ENCODE results near the gene DEPDC5.
"Not testable (repeated sequence)": the region's sequence is repeated elsewhere in the genome, so short reads cannot be mapped to it uniquely, and the experiment has no call there.

DEPDC5 gene

DNA sequence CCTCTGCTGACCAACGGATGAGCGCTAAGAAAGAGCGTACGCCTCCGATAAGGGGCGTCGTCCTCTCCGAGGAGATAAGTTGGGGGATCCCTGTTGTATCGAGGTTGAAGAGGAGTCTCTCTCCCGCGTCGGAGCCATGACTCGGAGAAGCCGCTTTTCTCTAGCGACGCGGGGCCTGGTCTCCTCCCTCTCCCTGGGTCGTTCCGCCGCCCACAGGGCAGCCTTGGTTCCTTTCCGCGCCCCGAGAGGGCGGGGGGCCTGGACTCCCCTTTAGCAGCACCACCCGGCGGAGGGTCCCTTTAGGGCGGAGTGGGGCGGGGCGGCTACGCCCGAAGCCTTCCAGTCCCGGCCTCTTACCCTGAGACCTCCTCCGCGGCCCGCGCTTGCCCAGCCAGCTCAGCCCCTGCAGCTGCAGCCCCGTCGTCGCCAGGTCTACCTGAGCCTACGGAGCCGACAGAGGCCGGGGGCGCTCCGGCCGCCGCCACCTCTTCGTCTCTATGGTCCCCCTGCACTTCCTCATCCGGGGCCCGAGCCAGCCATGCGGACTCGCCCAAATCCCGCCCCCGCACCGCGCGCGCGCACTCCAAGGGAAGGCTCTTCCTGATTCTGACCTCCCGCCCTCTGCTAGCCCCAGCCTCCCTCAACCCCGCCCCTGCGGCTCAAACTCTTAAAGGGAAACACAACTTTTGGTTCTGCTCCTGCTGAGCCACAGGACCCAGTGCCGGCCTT lies 4.0 kb upstream of the DEPDC5 start, which contains the start of gene PRR14L:
Gene PRR14L, minus strand, starts transcription at position 497 of the 729 bp plus-strand sequence. CDS start 11,272 bp downstream, outside the sequence.
- peak; percentile 98 for DNase-seq (ENCODE audit: low read depth in 2 of 2)

DNA sequence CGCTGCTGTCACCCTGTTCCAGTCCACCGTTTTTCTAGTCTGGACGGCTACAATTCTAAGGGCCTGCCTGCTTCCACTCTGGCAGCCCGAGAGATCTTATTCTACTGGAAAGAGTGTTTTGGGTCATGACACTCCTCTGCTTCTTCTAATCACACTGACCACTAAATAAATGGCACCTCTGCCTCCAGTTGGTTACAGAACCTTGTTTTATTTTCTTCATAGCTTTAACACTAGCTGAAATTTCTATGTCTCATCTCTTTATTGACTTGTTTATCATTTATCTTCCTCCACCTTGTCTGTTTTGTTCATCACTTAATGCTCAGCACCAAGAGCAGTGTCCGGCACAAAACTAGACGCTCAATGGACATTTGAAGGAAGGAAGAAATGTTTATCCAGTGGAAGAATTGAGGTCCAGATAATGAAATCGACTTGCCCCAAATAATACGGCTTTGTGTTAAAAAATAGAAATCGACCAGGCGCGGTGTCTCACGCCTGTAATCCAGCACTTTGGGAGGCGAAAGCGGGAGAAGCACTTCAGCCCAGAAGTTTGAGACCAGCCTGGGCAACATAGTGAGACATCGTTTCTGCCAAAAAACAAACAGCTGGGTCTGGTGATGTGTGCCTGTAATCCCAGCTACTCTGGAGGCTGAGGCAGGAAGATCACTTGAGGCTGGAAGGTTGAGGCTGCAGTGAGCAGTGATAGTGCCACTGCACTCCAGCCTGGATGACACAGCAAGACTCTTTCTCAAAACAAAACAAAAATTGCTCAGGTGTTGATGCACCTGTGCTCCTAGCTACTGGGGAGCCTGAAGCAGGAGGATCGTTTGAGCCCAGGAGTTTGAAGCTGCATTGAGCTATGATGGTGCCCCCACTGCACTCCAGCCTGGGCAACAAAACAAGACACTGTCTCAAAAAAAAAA lies 3.2 kb upstream of the DEPDC5 start:
- DNase-seq (ENCODE audit: low read depth in 2 of 2) = no peak

GRCh38 chr22:31752096-31752847 lies 1.5 kb upstream of the DEPDC5 start:
- DNase-seq (ENCODE audit: low read depth in 2 of 2) = no peak

GRCh38 chr22:31753005-31753633 lies 700 bp upstream of the DEPDC5 start:
- DNase-seq (ENCODE audit: low read depth in 2 of 2) = no peak

GRCh38 chr22:31754813-31755212 lies 994 bp downstream of the DEPDC5 start:
- no peak for DNase-seq (ENCODE audit: low read depth in 2 of 2)

DNA sequence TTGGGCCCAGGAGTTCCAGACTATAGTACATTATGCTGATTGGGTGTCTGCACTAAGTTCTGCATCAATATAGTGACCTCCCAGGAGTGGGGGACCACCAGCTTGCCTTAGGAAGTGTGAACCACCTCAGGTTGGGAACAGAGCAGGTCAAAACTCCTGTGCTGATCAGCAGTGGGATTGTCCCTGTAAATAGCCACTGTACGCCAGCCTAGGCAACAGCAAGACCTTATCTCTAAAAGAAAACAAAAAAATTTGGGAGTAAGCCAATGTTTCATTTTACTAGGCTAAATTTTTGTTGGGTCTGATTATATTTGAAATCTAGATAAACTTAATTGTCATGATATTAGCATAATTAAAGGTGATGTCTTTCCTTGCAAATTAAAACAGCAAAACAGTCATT lies 3.4 kb downstream of the DEPDC5 start:
- no peak for DNase-seq (ENCODE audit: low read depth in 2 of 2)

DNA sequence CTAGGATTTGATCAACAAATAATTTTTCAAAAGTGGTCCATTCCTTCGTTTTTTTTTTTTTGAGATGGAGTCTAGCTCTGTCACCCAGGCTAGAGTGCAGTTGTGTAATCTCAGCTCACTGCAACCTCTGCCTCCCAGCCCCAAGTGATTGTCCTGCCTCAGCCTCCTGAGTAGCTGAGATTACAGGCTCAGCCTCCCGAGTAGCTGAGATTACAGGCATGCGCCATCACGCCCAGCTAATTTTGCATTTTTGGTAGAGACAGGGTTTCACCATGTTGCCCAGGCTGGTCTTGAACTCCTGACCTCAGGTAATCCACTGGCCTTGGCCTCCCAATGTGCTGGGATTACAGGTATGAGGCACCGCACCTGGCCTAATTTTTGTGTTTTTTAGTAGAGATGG lies 5.0 kb downstream of the DEPDC5 start:
- not testable (repeated sequence) for DNase-seq (ENCODE audit: low read depth in 2 of 2)

DNA sequence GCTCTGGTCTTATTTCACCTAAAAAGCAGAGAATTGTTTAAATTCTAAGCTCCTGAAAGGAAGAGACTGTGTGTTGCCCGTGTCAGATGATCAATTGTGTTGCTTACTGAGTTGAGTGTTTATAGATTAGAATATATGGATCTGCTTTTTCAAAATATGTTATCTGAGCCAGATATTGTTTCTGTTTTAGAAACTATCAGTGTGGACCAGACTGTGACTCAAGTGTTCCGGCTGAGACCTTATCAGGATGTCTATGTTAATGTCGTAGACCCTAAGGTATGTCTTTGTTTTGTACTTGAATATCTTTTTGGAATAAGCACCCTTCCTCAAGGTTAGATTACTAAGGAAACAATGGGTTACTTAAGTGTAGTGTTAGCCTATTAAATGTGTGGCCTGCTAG lies 11.0 kb downstream of the DEPDC5 start:
- no peak for DNase-seq (ENCODE audit: low read depth in 2 of 2)

GRCh38 chr22:31768422-31769059 lies 14.7 kb downstream of the DEPDC5 start:
- DNase-seq (ENCODE audit: low read depth in 2 of 2) = no peak

- no peak for DNase-seq (ENCODE audit: low read depth in 2 of 2)
Observed at GRCh38 chr22:31773416-31773815, 19.6 kb downstream of the DEPDC5 start.

DNA sequence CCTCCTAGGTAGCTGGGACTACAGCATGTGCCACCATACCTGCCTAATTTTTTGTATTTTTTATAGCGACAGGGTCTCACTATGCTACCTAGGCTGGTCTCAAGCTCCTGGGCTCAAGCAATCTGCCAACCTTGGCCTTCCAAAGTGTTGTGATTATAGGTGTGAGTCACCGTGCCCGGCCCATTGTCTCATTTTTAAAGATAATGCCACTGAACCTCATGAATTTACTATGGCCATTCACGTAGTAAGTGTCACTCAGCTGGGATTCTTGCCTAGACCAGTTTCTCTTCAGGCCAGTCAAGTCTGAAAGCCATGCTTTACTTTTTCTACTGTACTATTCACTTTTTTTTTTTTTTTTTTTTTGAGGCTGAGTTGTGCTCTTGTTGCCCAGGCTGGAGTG lies 22.4 kb downstream of the DEPDC5 start:
- DNase-seq (ENCODE audit: low read depth in 2 of 2) = no peak

- DNase-seq (ENCODE audit: low read depth in 2 of 2) = no peak
Observed at GRCh38 chr22:31789803-31790202, 36.0 kb downstream of the DEPDC5 start.

DNA sequence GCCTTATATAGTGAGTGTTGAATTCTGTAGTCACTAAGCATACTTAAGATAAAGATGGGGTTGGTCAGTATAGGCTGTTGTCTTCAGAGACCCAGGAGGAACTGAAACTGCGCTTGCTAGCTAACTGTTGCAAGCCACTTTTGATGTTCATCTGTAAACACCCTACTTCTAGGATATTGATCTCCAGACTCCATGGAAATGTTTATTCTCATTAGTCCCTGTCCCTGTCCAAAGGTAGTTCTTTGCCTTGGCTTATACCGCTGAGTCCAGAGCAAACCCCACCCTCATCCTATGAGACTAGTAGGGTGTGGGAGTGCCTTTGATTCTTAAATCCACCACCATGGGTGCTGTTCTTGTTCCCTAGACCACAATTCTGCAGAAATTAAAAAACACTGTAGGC lies 36.4 kb downstream of the DEPDC5 start:
- DNase-seq (ENCODE audit: low read depth in 2 of 2) = no peak

DNA sequence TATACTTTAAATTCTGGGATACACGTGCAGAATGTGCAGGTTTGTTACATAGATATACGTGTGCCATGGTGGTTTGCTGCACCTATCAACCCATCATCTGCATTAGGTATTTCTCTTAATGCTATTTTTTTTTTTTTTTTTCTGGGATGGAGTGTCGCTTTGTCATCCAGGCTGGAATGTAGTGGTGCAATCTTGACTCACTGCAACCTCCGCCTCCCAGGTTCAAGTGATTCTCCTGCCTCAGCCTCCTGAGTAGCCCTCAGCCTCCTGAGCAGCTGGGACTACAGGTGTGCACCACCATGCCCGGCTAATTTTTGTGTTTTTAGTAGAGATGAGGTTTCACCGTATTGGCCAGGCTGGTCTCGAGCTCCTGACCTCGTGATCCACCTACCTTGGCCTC lies 45.5 kb downstream of the DEPDC5 start:
- DNase-seq (ENCODE audit: low read depth in 2 of 2) = not testable (repeated sequence)

DNA sequence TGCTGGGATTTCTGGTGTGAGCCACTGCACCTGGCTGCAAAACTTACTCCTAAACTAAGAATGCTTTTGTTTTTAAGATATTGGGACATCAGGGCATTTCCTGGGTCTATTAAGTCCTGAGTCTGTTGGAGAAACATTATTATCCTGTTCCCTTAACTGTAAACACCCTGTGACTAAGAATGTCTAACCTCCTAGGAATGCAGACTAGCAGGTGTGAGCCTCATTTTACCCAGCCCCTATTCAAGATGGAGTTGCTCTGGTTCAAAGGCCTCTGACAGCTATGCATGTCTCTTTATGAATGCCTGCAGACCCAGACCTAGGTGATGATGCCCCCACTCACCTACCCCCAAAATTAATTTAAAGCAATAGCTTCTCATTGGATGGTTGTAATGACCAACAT lies 46.2 kb downstream of the DEPDC5 start:
- no peak for DNase-seq (ENCODE audit: low read depth in 2 of 2)

- not testable (repeated sequence) for DNase-seq (ENCODE audit: low read depth in 2 of 2)
Observed at GRCh38 chr22:31800861-31801260, 47.0 kb downstream of the DEPDC5 start.

DNA sequence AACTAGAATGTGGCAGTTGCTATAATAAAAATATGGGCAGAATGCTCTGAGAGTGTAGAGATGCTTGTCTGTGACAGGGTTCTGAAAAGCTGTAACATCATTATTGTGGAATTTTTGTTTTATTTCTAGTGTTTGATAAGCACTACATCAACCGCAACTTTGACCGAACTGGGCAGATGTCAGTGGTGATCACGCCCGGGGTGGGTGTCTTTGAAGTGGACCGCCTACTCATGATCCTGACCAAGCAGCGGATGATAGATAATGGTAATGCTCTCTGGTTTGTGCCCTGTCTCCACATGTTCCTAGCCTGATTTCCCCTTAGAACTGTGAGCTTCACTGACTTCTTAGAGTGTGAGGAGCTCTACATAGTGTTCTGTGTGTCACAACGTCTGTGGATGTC lies 48.8 kb downstream of the DEPDC5 start:
- DNase-seq (ENCODE audit: low read depth in 2 of 2) = no peak

- DNase-seq (ENCODE audit: low read depth in 2 of 2) = no peak
Observed at GRCh38 chr22:31806751-31807150, 52.9 kb downstream of the DEPDC5 start.

- no peak for DNase-seq (ENCODE audit: low read depth in 2 of 2)
Observed at GRCh38 chr22:31812977-31813605, 59.3 kb downstream of the DEPDC5 start.

- DNase-seq (ENCODE audit: low read depth in 2 of 2) = not testable (repeated sequence)
Observed at GRCh38 chr22:31813898-31814297, 60.1 kb downstream of the DEPDC5 start.

GRCh38 chr22:31814942-31815341 lies 61.1 kb downstream of the DEPDC5 start:
- no peak for DNase-seq (ENCODE audit: low read depth in 2 of 2)
